Endothelial cell (in vitro differentiated cells): ENCODE data around the gene RING1. TPM values are rescaled to one million over a fixed set of nuclear protein-coding genes. Genes with fewer than 3 reads are reported as not detected.

Source experiments
- DNase-seq: peaks from one replicate; pipeline ENCODE4 v3.0.0; 2021; ENCODE audit warnings: low spot score
- H3K27ac Mint-ChIP-seq: one replicate; pipeline ENCODE4 v1.8.0; 2021; ENCODE audit warnings: mixed read lengths, inconsistent platforms; ENCODE audit not compliant: unreplicated experiment
- H3K27me3 Mint-ChIP-seq: one replicate; pipeline ENCODE4 v1.8.0; 2021; ENCODE audit warnings: mild to moderate bottlenecking, moderate library complexity, mixed read lengths, inconsistent platforms; ENCODE audit not compliant: unreplicated experiment
- H3K36me3 Mint-ChIP-seq: one replicate; pipeline ENCODE4 v1.8.0; 2021; ENCODE audit warnings: mild to moderate bottlenecking, low read depth, mixed read lengths, inconsistent platforms; ENCODE audit not compliant: unreplicated experiment
- H3K4me1 Mint-ChIP-seq: one replicate; pipeline ENCODE4 v1.8.0; 2021; ENCODE audit warnings: mild to moderate bottlenecking, mixed read lengths, inconsistent platforms; ENCODE audit not compliant: unreplicated experiment
- H3K4me3 Mint-ChIP-seq: one replicate; pipeline ENCODE4 v1.8.0; 2021; ENCODE audit warnings: mild to moderate bottlenecking, mixed read lengths, inconsistent platforms; ENCODE audit not compliant: unreplicated experiment
- H3K9me3 Mint-ChIP-seq: one replicate; pipeline ENCODE4 v1.8.0; 2021; ENCODE audit warnings: mixed read lengths, inconsistent platforms; ENCODE audit not compliant: unreplicated experiment
- CTCF ChIP-seq: fragments of 200-600 bp; sonication (generic); IDR thresholded peaks from one replicate; pipeline ENCODE4 v1.5.0; 2021; ENCODE audit warnings: antibody characterized with exemption; ENCODE audit not compliant: unreplicated experiment
- total RNA-seq: library from RNA; stranded (reverse); fragmentation: NEBNext Ultra II Directional; extraction: Animal tissue kit (Norgen Biotek cat#: 25700); gene quantifications from one replicate; pipeline ENCODE4 v1.2.1, GENCODE V29; 2021; ENCODE audit not compliant: unreplicated experiment

RING1 gene
- total RNA-seq, 1 donor from 2014 or later = 19.6 TPM

- Mint-ChIP-seq H3K27ac (peak overlapping the region; percentile 79), H3K4me3 (peak overlapping the region; percentile 86), H3K27me3 (peaks cover 4% of the 10 kb centered on the region), H3K4me1 (peaks cover 24% of the 10 kb centered on the region), H3K9me3 (no peaks in the 10 kb centered on the region), H3K36me3 (peaks cover 13% of the 10 kb centered on the region)
- TF ChIP-seq CTCF = no peak
- DNase-seq = peak; percentile 9
Observed at GRCh38 chr6:33249732-33250630, 41.7 kb downstream of the RING1 start.

DNA sequence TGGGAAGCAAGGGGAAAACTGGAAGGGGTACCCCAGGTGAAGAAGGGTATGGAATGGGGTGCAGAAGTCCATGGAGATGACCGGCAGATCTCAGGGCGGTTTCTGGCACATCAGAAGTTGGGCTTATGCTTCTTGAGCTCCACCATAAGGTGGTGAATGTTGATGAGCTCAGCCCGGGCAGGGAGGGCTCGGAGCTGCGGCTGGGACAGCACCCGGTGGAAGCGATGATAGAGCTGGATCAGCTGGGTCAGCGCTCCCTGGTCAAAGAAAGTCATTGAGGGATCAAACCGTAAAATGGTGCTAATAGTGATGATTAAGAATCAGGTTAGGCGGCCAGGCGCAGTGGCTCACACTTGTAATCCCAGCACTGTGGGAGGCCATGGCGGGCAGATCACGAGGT is 42.4 kb downstream of the RING1 start:
- peak overlapping the region; percentile 86 for H3K4me3 Mint-ChIP-seq

DNA sequence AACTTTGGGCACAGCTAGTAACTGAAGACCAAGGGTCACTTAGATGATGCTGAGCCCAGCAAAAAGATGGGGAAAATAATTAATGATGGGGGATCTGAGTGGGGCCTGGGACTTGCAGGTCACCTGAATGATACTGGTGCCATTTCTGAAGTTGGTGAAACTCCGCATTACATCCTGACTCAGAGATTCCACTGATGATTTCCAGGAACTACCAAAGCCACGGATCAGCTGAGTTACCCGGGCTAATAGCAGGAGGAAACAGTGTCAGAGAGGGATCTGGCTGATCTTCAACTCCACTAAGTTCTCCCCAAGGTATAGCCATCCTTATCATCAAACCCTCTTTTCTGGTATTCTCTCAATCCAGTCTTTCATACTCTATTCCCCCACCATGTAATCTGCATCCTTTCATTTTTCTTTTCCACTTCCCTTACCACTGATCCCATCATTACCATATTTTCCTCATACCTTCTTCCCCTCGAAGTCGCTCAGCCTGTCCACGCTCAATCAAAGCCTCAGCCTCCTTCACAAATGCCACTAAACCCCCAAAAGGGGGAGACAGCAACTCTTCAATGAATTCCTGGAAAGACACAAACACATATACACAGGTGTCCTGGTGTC is 43.2 kb downstream of the RING1 start:
- Mint-ChIP-seq H3K4me3 (peak overlapping the region; percentile 9), H3K27ac (no peak overlapping the region), H3K36me3 (peaks cover 13% of the 10 kb centered on the region), H3K27me3 (peaks cover 4% of the 10 kb centered on the region), H3K9me3 (no peaks in the 10 kb centered on the region), H3K4me1 (peaks cover 24% of the 10 kb centered on the region)
- TF ChIP-seq CTCF = no peak
- no peak for DNase-seq

More for the DNA sequence above, 42.4 kb downstream of the RING1 start:
- H3K27me3 Mint-ChIP-seq = peaks cover 4% of the 10 kb centered on the region
- H3K36me3 Mint-ChIP-seq = peaks cover 13% of the 10 kb centered on the region
- peaks cover 24% of the 10 kb centered on the region for H3K4me1 Mint-ChIP-seq
- H3K9me3 Mint-ChIP-seq = no peaks in the 10 kb centered on the region
- DNase-seq = no peak
- H3K27ac Mint-ChIP-seq = peak overlapping the region; percentile 79
- TF ChIP-seq CTCF = no peak

GRCh38 chr6:33252759-33253158 is 44.5 kb downstream of the RING1 start:
- H3K4me1 Mint-ChIP-seq = peaks cover 24% of the 10 kb centered on the region
- H3K27me3 Mint-ChIP-seq = peaks cover 4% of the 10 kb centered on the region
- no peak overlapping the region for H3K4me3 Mint-ChIP-seq
- no peak for DNase-seq
- H3K27ac Mint-ChIP-seq = no peak overlapping the region
- H3K9me3 Mint-ChIP-seq = no peaks in the 10 kb centered on the region
- peaks cover 13% of the 10 kb centered on the region for H3K36me3 Mint-ChIP-seq
- no peak for TF ChIP-seq CTCF

DNA sequence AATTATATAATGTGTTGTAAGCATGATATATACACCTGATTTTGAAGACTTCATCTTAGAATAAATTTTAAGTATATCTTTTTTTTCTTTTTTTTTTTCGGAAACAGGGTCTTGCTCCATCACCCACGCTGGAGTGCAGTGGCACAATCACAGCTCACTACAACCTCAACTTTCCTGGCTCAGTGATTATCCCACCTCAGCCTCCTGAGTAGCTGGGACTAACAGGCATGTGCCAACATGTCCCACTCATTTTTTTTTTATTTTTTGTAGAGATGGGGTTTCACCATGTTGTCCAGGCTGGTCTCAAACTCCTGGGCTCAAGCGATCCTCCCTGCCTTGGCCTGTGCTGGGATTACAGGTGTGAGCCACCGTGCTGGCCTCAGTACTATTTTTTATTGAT is 46.3 kb downstream of the RING1 start:
- peaks cover 16% of the 10 kb centered on the region for H3K4me1 Mint-ChIP-seq
- TF ChIP-seq CTCF = no peak
- H3K27ac Mint-ChIP-seq = no peak overlapping the region
- no peaks in the 10 kb centered on the region for H3K27me3 Mint-ChIP-seq
- no peaks in the 10 kb centered on the region for H3K9me3 Mint-ChIP-seq
- H3K36me3 Mint-ChIP-seq = peaks cover 13% of the 10 kb centered on the region
- no peak for DNase-seq
- no peak overlapping the region for H3K4me3 Mint-ChIP-seq
